GM10266 (cell line): ENCODE measurements around the gene ANKRD31.

Experiments
- DNase-seq: peaks from one replicate; pipeline ENCODE4 v3.0.0; 2012; ENCODE audit errors: extremely low spot score
- CTCF ChIP-seq: IDR thresholded peaks from 2 replicates; pipeline ENCODE4 v1.5.1; 2012; ENCODE audit warnings: mild to moderate bottlenecking, low read depth; ENCODE audit not compliant: control insufficient read depth, insufficient read depth; ENCODE audit errors: missing control alignments

The ANKRD31 gene

GRCh38 chr5:75078027-75078426, 158.7 kb downstream of the ANKRD31 start:
- no peak for TF ChIP-seq CTCF

GRCh38 chr5:75072061-75072460, 164.6 kb downstream of the ANKRD31 start:
- no peak for TF ChIP-seq CTCF
- DNase-seq = no peak

More at GRCh38 chr5:75078027-75078426, 158.7 kb downstream of the ANKRD31 start:
- DNase-seq = no peak

- DNase-seq = no peak
- TF ChIP-seq CTCF = no peak
These were observed 165.6 kb downstream of the ANKRD31 start for GRCh38 chr5:75071100-75071499.

GRCh38 chr5:75067434-75067833, 169.2 kb downstream of the ANKRD31 start:
- TF ChIP-seq CTCF = no peak
- DNase-seq = no peak

- TF ChIP-seq CTCF = no peak
- no peak for DNase-seq
These were observed 173.7 kb downstream of the ANKRD31 start for GRCh38 chr5:75062925-75063531.

GRCh38 chr5:75059912-75060545, 176.6 kb downstream of the ANKRD31 start:
- DNase-seq = no peak

More at GRCh38 chr5:75059912-75060545, 176.6 kb downstream of the ANKRD31 start:
- no peak for TF ChIP-seq CTCF
